DOHH2 (cell line): ENCODE data around the gene NSUN5.

ENCODE experiments used
- H3F3A ChIP-seq: fragments of 200-600 bp; sonication (generic), shearing (Covaris generic); 2 replicates; pipeline ENCODE4 v1.6.0; 2016; ENCODE audit warnings: antibody characterized with exemption, mild to moderate bottlenecking; ENCODE audit not compliant: control insufficient read depth, insufficient read depth
- H3K27ac ChIP-seq: fragments of 200-600 bp; sonication (generic); 2 replicates; pipeline ENCODE4 v1.5.1; 2014; ENCODE audit warnings: low read depth, mild to moderate bottlenecking, low read length, moderate library complexity
- H3K27me3 ChIP-seq: fragments of 200-600 bp; sonication (generic); 2 replicates; pipeline ENCODE4 v1.6.1; 2014; ENCODE audit warnings: mild to moderate bottlenecking, low read length, mixed read lengths; ENCODE audit not compliant: control insufficient read depth
- H3K36me3 ChIP-seq: fragments of 200-600 bp; sonication (generic); 2 replicates; pipeline ENCODE4 v1.6.1; 2014; ENCODE audit warnings: mild to moderate bottlenecking, low read length, moderate library complexity, mixed read lengths; ENCODE audit not compliant: control insufficient read depth
- H3K4me1 ChIP-seq: fragments of 200-600 bp; sonication (generic); 2 replicates; pipeline ENCODE4 v1.6.1; 2014; ENCODE audit warnings: mild to moderate bottlenecking, low read length, mixed read lengths; ENCODE audit not compliant: control insufficient read depth
- H3K4me2 ChIP-seq: fragments of 200-600 bp; sonication (generic); 2 replicates; pipeline ENCODE4 v1.6.0; 2014; ENCODE audit warnings: mild to moderate bottlenecking, low read length, moderate library complexity
- H3K4me3 ChIP-seq: fragments of 200-600 bp; sonication (generic); 2 replicates; pipeline ENCODE4 v1.5.1; 2014; ENCODE audit warnings: mild to moderate bottlenecking, low read length, mixed read lengths
- H3K79me2 ChIP-seq: fragments of 200-600 bp; sonication (generic); 2 replicates; pipeline ENCODE4 v1.6.1; 2014; ENCODE audit warnings: mild to moderate bottlenecking, low read length, mixed read lengths; ENCODE audit not compliant: control insufficient read depth
- H3K9me2 ChIP-seq: fragments of 200-600 bp; sonication (generic); replicated peaks from 2 replicates; pipeline ENCODE4 v1.6.1; 2014; ENCODE audit warnings: mild to moderate bottlenecking, low read length, mixed read lengths; ENCODE audit not compliant: control insufficient read depth
- H3K9me3 ChIP-seq: fragments of 200-600 bp; sonication (generic); 2 replicates; pipeline ENCODE4 v1.6.1; 2014; ENCODE audit warnings: antibody characterized with exemption, low read length, mixed read lengths; ENCODE audit not compliant: control insufficient read depth, insufficient read depth
- H4K20me1 ChIP-seq: fragments of 200-600 bp; sonication (generic); 2 replicates; pipeline ENCODE4 v1.6.0; 2014; ENCODE audit warnings: low read depth, mild to moderate bottlenecking, antibody characterized with exemption, low read length, moderate library complexity; ENCODE audit not compliant: control insufficient read depth, insufficient read depth
- CTCF ChIP-seq: fragments of 200-600 bp; sonication (generic); IDR thresholded peaks from one replicate; pipeline ENCODE4 v1.5.1; 2014; ENCODE audit warnings: antibody characterized with exemption, mild to moderate bottlenecking, low read depth, low read length; ENCODE audit not compliant: poor library complexity, severe bottlenecking
- EZH2phosphoT487 ChIP-seq: fragments of 200-600 bp; sonication (generic); IDR thresholded peaks from 2 replicates; pipeline ENCODE4 v1.6.1; 2017; ENCODE audit warnings: borderline replicate concordance, mild to moderate bottlenecking, antibody characterized with exemption, low read length, moderate library complexity, mixed read lengths

The NSUN5 gene

GRCh38 chr7:73351447-73352167 lies 43.0 kb upstream of the NSUN5 start:
- H3K79me2 ChIP-seq: no peaks in the 10 kb centered on the region
- no peak overlapping the region for H3K27ac ChIP-seq
- no peaks in the 10 kb centered on the region for H3K4me1 ChIP-seq
- H3K36me3 ChIP-seq: no peaks in the 10 kb centered on the region
- TF ChIP-seq CTCF (no peak), EZH2phosphoT487 (no peak)
- peaks cover 4% of the 10 kb centered on the region; the same call in 1 of the 2 replicates for H3K27me3 ChIP-seq
- no peak overlapping the region for H3K4me2 ChIP-seq
- H3K4me3 ChIP-seq: no peak overlapping the region
- no peaks in the 10 kb centered on the region for H3F3A ChIP-seq
- H3K9me2 ChIP-seq: no peaks in the 10 kb centered on the region
- no peaks in the 10 kb centered on the region for H4K20me1 ChIP-seq
- no peaks in the 10 kb centered on the region for H3K9me3 ChIP-seq

DNA sequence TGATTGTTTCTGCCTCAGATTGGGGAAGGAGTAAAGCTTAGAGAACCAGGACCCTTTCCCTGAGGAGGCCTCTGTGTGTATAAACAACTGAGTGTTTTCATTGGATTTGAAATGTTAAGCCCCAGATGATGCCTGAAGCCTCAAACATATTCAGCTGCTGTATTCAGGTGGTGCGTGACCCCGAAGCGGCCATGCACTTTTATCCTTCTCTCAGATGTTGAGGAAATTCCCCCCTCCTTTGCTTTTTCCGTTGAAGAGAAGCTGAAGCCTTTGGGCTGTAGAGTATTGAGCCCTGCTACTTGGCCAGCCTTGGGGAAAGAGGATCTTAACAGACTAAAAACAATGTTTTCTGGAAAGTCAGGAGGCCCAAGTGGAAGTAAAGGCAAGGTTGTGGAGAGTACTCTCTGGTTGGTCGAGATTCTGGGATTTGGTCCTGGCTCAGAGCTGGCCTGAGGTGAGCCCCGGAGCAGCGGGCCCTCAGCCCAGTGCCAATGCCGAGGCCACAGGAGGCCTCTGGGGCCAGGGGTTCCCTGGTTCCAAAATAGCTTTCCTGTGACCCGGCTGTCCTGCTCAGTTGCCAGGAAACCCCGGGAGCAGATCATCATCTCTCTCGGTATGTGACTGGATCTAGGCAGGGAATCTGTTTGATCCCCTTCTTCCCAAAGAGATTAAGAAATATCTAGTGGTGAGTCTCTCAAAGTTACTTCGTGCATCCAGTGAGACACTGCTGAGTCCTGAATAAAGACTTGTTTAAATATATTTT lies 41.9 kb upstream of the NSUN5 start:
- H3K4me3 ChIP-seq: no peak overlapping the region
- H3K4me1 ChIP-seq: no peaks in the 10 kb centered on the region
- H3K79me2 ChIP-seq: no peaks in the 10 kb centered on the region
- no peak overlapping the region for H3K4me2 ChIP-seq
- TF ChIP-seq CTCF (no peak), EZH2phosphoT487 (no peak)
- peaks cover 11% of the 10 kb centered on the region for H3K27me3 ChIP-seq
- H3K36me3 ChIP-seq: no peaks in the 10 kb centered on the region
- no peak overlapping the region for H3K27ac ChIP-seq
- H4K20me1 ChIP-seq: no peaks in the 10 kb centered on the region
- H3K9me2 ChIP-seq: no peaks in the 10 kb centered on the region
- H3K9me3 ChIP-seq: no peaks in the 10 kb centered on the region
- H3F3A ChIP-seq: no peaks in the 10 kb centered on the region

GRCh38 chr7:73349763-73350162 lies 41.1 kb upstream of the NSUN5 start:
- H3K79me2 ChIP-seq: no peaks in the 10 kb centered on the region
- no peaks in the 10 kb centered on the region for H3K9me3 ChIP-seq
- no peak overlapping the region for H3K27ac ChIP-seq
- H3F3A ChIP-seq: no peaks in the 10 kb centered on the region
- no peak overlapping the region for H3K4me3 ChIP-seq
- H3K36me3 ChIP-seq: no peaks in the 10 kb centered on the region
- peaks cover 14% of the 10 kb centered on the region for H3K27me3 ChIP-seq
- H3K4me2 ChIP-seq: no peak overlapping the region
- H4K20me1 ChIP-seq: no peaks in the 10 kb centered on the region
- no peaks in the 10 kb centered on the region for H3K9me2 ChIP-seq
- TF ChIP-seq CTCF: no peak
- no peak for TF ChIP-seq EZH2phosphoT487
- H3K4me1 ChIP-seq: no peaks in the 10 kb centered on the region
